ENCODE data around the gene GTF2I. TPM values are rescaled to one million over a fixed set of nuclear protein-coding genes. Genes with fewer than 3 reads are reported as not detected.

The GTF2I gene
- total RNA-seq, 1 experiment from 2014 or later = 357 TPM

DNA sequence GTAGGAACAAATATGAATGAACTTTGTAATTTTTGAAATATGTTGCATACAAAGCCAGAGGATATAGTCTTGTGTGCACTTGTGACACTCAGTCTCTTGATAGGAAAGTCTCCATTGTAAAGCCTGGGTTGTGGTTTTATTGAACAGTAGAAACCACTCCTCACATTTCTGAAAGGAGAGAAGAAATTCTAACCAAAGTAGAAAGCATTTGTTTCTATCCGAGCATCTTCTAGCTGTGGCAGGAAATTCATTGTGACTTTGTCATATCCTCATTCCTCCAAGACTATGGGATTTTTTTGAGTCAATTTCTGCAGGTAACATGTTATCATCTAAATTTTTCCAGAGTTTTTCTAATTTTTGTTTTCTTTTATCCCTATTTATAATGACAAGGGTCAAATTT is 60.8 kb downstream of the GTF2I start:
- Histone ChIP-seq H4K20me1 (ENCODE audit: control insufficient read depth, insufficient read depth, insufficient read length) (no peaks in the 10 kb centered on the region), H2AFZ (ENCODE audit: low read length) (no peak overlapping the region), H2BK12ac (ENCODE audit: insufficient read length, low read depth, low read length) (no peak overlapping the region), H3K4ac (ENCODE audit: low read depth, low read length) (no peak overlapping the region), H3K23me2 (ENCODE audit: insufficient read length, low read depth, low read length, poor library complexity, severe bottlenecking) (no peaks in the 10 kb centered on the region), H2BK120ac (ENCODE audit: low read depth, low read length, poor library complexity, severe bottlenecking) (no peak overlapping the region), H3K4me1 (ENCODE audit: insufficient read depth, low read length) (no peaks in the 10 kb centered on the region), H3K56ac (ENCODE audit: insufficient read length, low read depth, low read length) (no peak overlapping the region), H4K5ac (ENCODE audit: insufficient read length, low read depth, low read length) (no peak overlapping the region), H3K27ac (ENCODE audit: insufficient read length, low read depth, low read length) (no peak overlapping the region), H3K18ac (ENCODE audit: insufficient read length, low read depth, low read length) (no peak overlapping the region), H3K27me3 (ENCODE audit: insufficient read depth, low read length) (no peaks in the 10 kb centered on the region), H2AK5ac (ENCODE audit: insufficient read length, low read length) (no peak overlapping the region), H3K79me1 (ENCODE audit: insufficient read depth, low read depth, low read length, poor library complexity, severe bottlenecking) (no peaks in the 10 kb centered on the region), H4K8ac (replicated peaks; ENCODE audit: insufficient read length, low read depth, low read length) (no peak overlapping the region), H3K9ac (ENCODE audit: extremely low read depth, insufficient read length, low read length) (no peak overlapping the region), H2BK15ac (ENCODE audit: low read depth, low read length) (no peak overlapping the region), H3K79me2 (ENCODE audit: insufficient read depth, low read length) (no peaks in the 10 kb centered on the region), H3K9me3 (ENCODE audit: control insufficient read depth, low read depth, low read length) (no peaks in the 10 kb centered on the region), H3T11ph (ENCODE audit: low read length) (no peak overlapping the region), H2BK20ac (ENCODE audit: low read depth, low read length, poor library complexity, severe bottlenecking) (no peak overlapping the region), H3K14ac (ENCODE audit: insufficient read depth, low read length) (no peak overlapping the region), H3K23ac (ENCODE audit: insufficient read length, low read depth, low read length) (no peak overlapping the region), H3K4me2 (ENCODE audit: insufficient read depth, insufficient read length, low read length) (no peak overlapping the region), H2BK5ac (ENCODE audit: insufficient read length, low read length) (no peak overlapping the region), H4K91ac (ENCODE audit: insufficient read length, low read depth, low read length) (no peak overlapping the region)
- Mint-ChIP-seq H3K27ac (peak overlapping the region in 1 of 3 experiments; percentile 62; a peak in 2 of 7 replicates), H3K4me1 (no peaks in the 10 kb centered on the region), H3K9me3 (no peaks in the 10 kb centered on the region; a peak in 1 of 5 replicates), H3K36me3 (ENCODE audit: insufficient read depth in 1 of 3, low read depth in 3 of 3) (peaks cover 24 to 74% (median 72%) of the 10 kb centered on the region in 3 experiments; a peak in 6 of 7 replicates), H3K27me3 (ENCODE audit: low read depth) (no peaks in the 10 kb centered on the region), H3K4me3 (no peak overlapping the region)
- TF ChIP-seq, protein P1, sequence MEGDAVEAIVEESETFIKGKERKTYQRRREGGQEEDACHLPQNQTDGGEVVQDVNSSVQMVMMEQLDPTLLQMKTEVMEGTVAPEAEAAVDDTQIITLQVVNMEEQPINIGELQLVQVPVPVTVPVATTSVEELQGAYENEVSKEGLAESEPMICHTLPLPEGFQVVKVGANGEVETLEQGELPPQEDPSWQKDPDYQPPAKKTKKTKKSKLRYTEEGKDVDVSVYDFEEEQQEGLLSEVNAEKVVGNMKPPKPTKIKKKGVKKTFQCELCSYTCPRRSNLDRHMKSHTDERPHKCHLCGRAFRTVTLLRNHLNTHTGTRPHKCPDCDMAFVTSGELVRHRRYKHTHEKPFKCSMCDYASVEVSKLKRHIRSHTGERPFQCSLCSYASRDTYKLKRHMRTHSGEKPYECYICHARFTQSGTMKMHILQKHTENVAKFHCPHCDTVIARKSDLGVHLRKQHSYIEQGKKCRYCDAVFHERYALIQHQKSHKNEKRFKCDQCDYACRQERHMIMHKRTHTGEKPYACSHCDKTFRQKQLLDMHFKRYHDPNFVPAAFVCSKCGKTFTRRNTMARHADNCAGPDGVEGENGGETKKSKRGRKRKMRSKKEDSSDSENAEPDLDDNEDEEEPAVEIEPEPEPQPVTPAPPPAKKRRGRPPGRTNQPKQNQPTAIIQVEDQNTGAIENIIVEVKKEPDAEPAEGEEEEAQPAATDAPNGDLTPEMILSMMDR (conservative IDR thresholded peaks at IDR 0.05) = no peak
- no peak for DNase-seq
- WGBS (ENCODE audit: extremely low coverage, insufficient read length, low lambda C conversion rate) = no CpG with 5 or more reads among the region's 1 CpG

Data from H9 (cell line).